Activated T-cell treated with anti-CD3 and anti-CD28 coated beads, Interleukin-2, amount 50 U/mL, for 72 hours (primary cell): ENCODE measurements around the gene HIBADH. TPM values are rescaled to one million over a fixed set of nuclear protein-coding genes. Genes with fewer than 3 reads are reported as not detected.

Experiments
- total RNA-seq, 2 donors: library from RNA; stranded (reverse); gene quantifications; one replicate each; pipeline ENCODE4 v1.2.3, GENCODE V29; 2022

HIBADH gene
- total RNA-seq, 2 donors from 2014 or later: 18.2 to 20.0 TPM

Other genes starting within 250 kb of the HIBADH start
- gene TAX1BP1, start 77.3 kb upstream of the HIBADH start, total RNA-seq: 100 to 1,000 TPM; 129 to 162 TPM